ENCODE data around the gene SRGAP3.

SRGAP3 gene

DNA sequence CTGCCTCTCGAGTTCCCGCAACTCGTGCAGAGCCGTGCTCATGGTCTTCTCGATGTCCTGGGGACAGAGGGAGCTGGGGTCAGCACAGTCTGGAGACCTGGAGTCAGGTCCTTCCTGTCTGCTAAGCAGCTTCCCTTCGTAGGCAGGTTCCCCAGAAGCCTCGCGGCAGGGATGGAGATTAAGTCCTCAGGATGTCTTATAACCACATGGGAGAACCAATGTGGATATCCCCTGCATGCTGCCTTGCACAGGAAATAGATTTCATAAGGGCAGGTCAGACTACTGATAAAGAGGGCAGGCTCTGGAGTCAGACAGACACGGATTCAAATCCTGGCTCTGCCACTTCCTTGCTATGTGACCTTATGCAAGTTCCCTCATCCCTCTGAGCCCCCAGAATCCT is 263.6 kb downstream of the SRGAP3 start:
- Histone ChIP-seq H3K9ac (ENCODE audit: low read length in 5 of 5) (no peak overlapping the region), H3K4me1 (ENCODE audit: control insufficient read depth in 5 of 5, insufficient read depth in 5 of 5, low read length in 5 of 5) (peaks cover 13 to 37% (median 32%) of the 10 kb centered on the region in 5 donors), H3K4me3 (ENCODE audit: low read depth in 1 of 5, low read length in 5 of 5) (no peak overlapping the region), H3K36me3 (ENCODE audit: control insufficient read depth in 5 of 5, insufficient read depth in 5 of 5, low read length in 5 of 5) (no peaks in the 10 kb centered on the region), H3K27me3 (ENCODE audit: control insufficient read depth in 5 of 5, insufficient read depth in 4 of 5, low read length in 5 of 5) (no peaks in the 10 kb centered on the region), H3K27ac (ENCODE audit: low read depth, low read length) (no peak overlapping the region), H3K9me3 (ENCODE audit: control insufficient read depth in 5 of 5, low read length in 5 of 5) (no peaks in the 10 kb centered on the region)

- no peaks in the 10 kb centered on the region for H3K9me3 ChIP-seq (ENCODE audit: control insufficient read depth in 5 of 5, low read length in 5 of 5)
- H3K27ac ChIP-seq (ENCODE audit: low read depth, low read length), result no peak overlapping the region
- H3K36me3 ChIP-seq (ENCODE audit: control insufficient read depth in 5 of 5, insufficient read depth in 5 of 5, low read length in 5 of 5), result no peaks in the 10 kb centered on the region
- H3K4me3 ChIP-seq (ENCODE audit: low read depth in 1 of 5, low read length in 5 of 5), result no peak overlapping the region
- peaks cover 16 to 42% (median 34%) of the 10 kb centered on the region in 5 donors for H3K4me1 ChIP-seq (ENCODE audit: control insufficient read depth in 5 of 5, insufficient read depth in 5 of 5, low read length in 5 of 5)
- no peaks in the 10 kb centered on the region for H3K27me3 ChIP-seq (ENCODE audit: control insufficient read depth in 5 of 5, insufficient read depth in 4 of 5, low read length in 5 of 5)
- no peak overlapping the region for H3K9ac ChIP-seq (ENCODE audit: low read length in 5 of 5)
These were observed 264.0 kb downstream of the SRGAP3 start for GRCh38 chr3:8985411-8985831.

GRCh38 chr3:8984526-8984925 is 264.9 kb downstream of the SRGAP3 start:
- no peaks in the 10 kb centered on the region for H3K27me3 ChIP-seq (ENCODE audit: control insufficient read depth in 5 of 5, insufficient read depth in 4 of 5, low read length in 5 of 5)
- no peaks in the 10 kb centered on the region for H3K9me3 ChIP-seq (ENCODE audit: control insufficient read depth in 5 of 5, low read length in 5 of 5)
- no peak overlapping the region for H3K27ac ChIP-seq (ENCODE audit: low read depth, low read length)
- peaks cover 16 to 46% (median 38%) of the 10 kb centered on the region in 5 donors for H3K4me1 ChIP-seq (ENCODE audit: control insufficient read depth in 5 of 5, insufficient read depth in 5 of 5, low read length in 5 of 5)
- H3K36me3 ChIP-seq (ENCODE audit: control insufficient read depth in 5 of 5, insufficient read depth in 5 of 5, low read length in 5 of 5), result no peaks in the 10 kb centered on the region
- no peak overlapping the region for H3K9ac ChIP-seq (ENCODE audit: low read length in 5 of 5)
- no peak overlapping the region for H3K4me3 ChIP-seq (ENCODE audit: low read depth in 1 of 5, low read length in 5 of 5)

DNA sequence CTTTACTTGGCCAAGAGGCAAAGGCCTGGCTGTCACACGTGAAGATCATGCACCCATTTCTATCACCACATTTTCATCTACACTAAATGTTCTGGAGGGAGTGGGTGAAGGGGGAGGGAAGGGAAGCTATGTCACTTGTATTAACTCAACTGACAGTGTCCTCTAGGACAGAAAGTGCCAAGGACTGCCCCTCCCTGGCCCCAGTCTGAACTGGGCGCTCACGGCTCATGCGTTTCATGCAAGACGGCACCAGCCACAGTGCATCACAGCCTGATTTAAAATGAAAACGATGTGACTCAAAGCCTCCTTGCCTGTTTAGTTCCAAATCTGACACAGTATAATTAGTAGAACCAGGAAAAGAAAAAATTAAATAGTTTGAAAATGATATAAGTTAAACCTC is 265.4 kb downstream of the SRGAP3 start:
- Histone ChIP-seq H3K9ac (ENCODE audit: low read length in 5 of 5) (no peak overlapping the region), H3K4me3 (ENCODE audit: low read depth in 1 of 5, low read length in 5 of 5) (no peak overlapping the region), H3K4me1 (ENCODE audit: control insufficient read depth in 5 of 5, insufficient read depth in 5 of 5, low read length in 5 of 5) (peaks cover 16 to 46% (median 38%) of the 10 kb centered on the region in 5 donors), H3K36me3 (ENCODE audit: control insufficient read depth in 5 of 5, insufficient read depth in 5 of 5, low read length in 5 of 5) (no peaks in the 10 kb centered on the region), H3K27me3 (ENCODE audit: control insufficient read depth in 5 of 5, insufficient read depth in 4 of 5, low read length in 5 of 5) (no peaks in the 10 kb centered on the region), H3K9me3 (ENCODE audit: control insufficient read depth in 5 of 5, low read length in 5 of 5) (peaks cover 0 to 3% (median 0%) of the 10 kb centered on the region in 5 donors), H3K27ac (ENCODE audit: low read depth, low read length) (no peak overlapping the region)

GRCh38 chr3:8983591-8983990 is 265.9 kb downstream of the SRGAP3 start:
- peaks cover 0 to 6% (median 0%) of the 10 kb centered on the region in 5 donors for H3K9me3 ChIP-seq (ENCODE audit: control insufficient read depth in 5 of 5, low read length in 5 of 5)

GRCh38 chr3:8983026-8983425 is 266.4 kb downstream of the SRGAP3 start:
- Histone ChIP-seq H3K9ac (ENCODE audit: low read length in 5 of 5) (no peak overlapping the region), H3K4me1 (ENCODE audit: control insufficient read depth in 5 of 5, insufficient read depth in 5 of 5, low read length in 5 of 5) (peaks cover 16 to 38% (median 34%) of the 10 kb centered on the region in 5 donors), H3K9me3 (ENCODE audit: control insufficient read depth in 5 of 5, low read length in 5 of 5) (peaks cover 0 to 6% (median 0%) of the 10 kb centered on the region in 5 donors), H3K4me3 (ENCODE audit: low read depth in 1 of 5, low read length in 5 of 5) (no peak overlapping the region), H3K27ac (ENCODE audit: low read depth, low read length) (peak overlapping the region; percentile 98), H3K27me3 (ENCODE audit: control insufficient read depth in 5 of 5, insufficient read depth in 4 of 5, low read length in 5 of 5) (no peaks in the 10 kb centered on the region), H3K36me3 (ENCODE audit: control insufficient read depth in 5 of 5, insufficient read depth in 5 of 5, low read length in 5 of 5) (no peaks in the 10 kb centered on the region)

More at GRCh38 chr3:8983591-8983990, 265.9 kb downstream of the SRGAP3 start:
- H3K27ac ChIP-seq (ENCODE audit: low read depth, low read length), result no peak overlapping the region
- H3K4me3 ChIP-seq (ENCODE audit: low read depth in 1 of 5, low read length in 5 of 5), result no peak overlapping the region
- no peak overlapping the region for H3K9ac ChIP-seq (ENCODE audit: low read length in 5 of 5)
- no peaks in the 10 kb centered on the region for H3K36me3 ChIP-seq (ENCODE audit: control insufficient read depth in 5 of 5, insufficient read depth in 5 of 5, low read length in 5 of 5)
- no peaks in the 10 kb centered on the region for H3K27me3 ChIP-seq (ENCODE audit: control insufficient read depth in 5 of 5, insufficient read depth in 4 of 5, low read length in 5 of 5)
- peaks cover 16 to 44% (median 38%) of the 10 kb centered on the region in 5 donors for H3K4me1 ChIP-seq (ENCODE audit: control insufficient read depth in 5 of 5, insufficient read depth in 5 of 5, low read length in 5 of 5)

- Histone ChIP-seq H3K27ac (ENCODE audit: low read depth, low read length) (peak overlapping the region; percentile 98), H3K27me3 (ENCODE audit: control insufficient read depth in 5 of 5, insufficient read depth in 4 of 5, low read length in 5 of 5) (no peaks in the 10 kb centered on the region), H3K9ac (ENCODE audit: low read length in 5 of 5) (peak overlapping the region in 1 of 5 donors; percentile 3), H3K36me3 (ENCODE audit: control insufficient read depth in 5 of 5, insufficient read depth in 5 of 5, low read length in 5 of 5) (no peaks in the 10 kb centered on the region), H3K9me3 (ENCODE audit: control insufficient read depth in 5 of 5, low read length in 5 of 5) (peaks cover 0 to 6% (median 0%) of the 10 kb centered on the region in 5 donors), H3K4me3 (ENCODE audit: low read depth in 1 of 5, low read length in 5 of 5) (no peak overlapping the region), H3K4me1 (ENCODE audit: control insufficient read depth in 5 of 5, insufficient read depth in 5 of 5, low read length in 5 of 5) (peaks cover 16 to 33% (median 29%) of the 10 kb centered on the region in 5 donors)
These were observed 266.9 kb downstream of the SRGAP3 start for GRCh38 chr3:8982509-8982908.

DNA sequence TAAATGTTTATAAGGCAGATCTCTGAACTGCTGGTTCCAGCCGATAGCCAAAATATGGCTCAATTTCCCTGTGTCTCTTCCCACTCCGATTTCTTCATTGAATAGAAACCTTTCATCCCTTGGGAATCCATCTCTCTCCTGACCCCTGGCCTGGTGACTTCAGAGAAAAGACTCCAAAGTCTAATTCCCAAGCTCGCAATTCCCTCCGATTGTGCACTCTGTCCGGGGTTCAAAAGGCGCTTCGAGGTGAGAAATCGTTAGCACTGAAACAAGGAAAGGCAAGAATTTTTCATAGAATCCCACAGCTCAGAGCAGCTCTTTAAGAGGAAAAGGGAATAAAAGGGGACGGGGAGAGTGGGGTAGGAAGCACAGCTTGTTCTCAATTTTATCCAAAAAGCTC is 267.7 kb downstream of the SRGAP3 start:
- Histone ChIP-seq H3K27ac (ENCODE audit: low read depth, low read length) (peak overlapping the region; percentile 98), H3K9ac (ENCODE audit: low read length in 5 of 5) (peak overlapping the region in 4 of 5 donors; percentile 27 to 66 (median 49)), H3K36me3 (ENCODE audit: control insufficient read depth in 5 of 5, insufficient read depth in 5 of 5, low read length in 5 of 5) (no peaks in the 10 kb centered on the region), H3K4me1 (ENCODE audit: control insufficient read depth in 5 of 5, insufficient read depth in 5 of 5, low read length in 5 of 5) (peaks cover 16 to 33% (median 26%) of the 10 kb centered on the region in 5 donors), H3K4me3 (ENCODE audit: low read depth in 1 of 5, low read length in 5 of 5) (no peak overlapping the region), H3K27me3 (ENCODE audit: control insufficient read depth in 5 of 5, insufficient read depth in 4 of 5, low read length in 5 of 5) (peaks cover 0 to 2% (median 0%) of the 10 kb centered on the region in 5 donors), H3K9me3 (ENCODE audit: control insufficient read depth in 5 of 5, low read length in 5 of 5) (peaks cover 0 to 6% (median 0%) of the 10 kb centered on the region in 5 donors)

- Histone ChIP-seq H3K4me1 (ENCODE audit: control insufficient read depth in 5 of 5, insufficient read depth in 5 of 5, low read length in 5 of 5) (peaks cover 16 to 33% (median 26%) of the 10 kb centered on the region in 5 donors), H3K36me3 (ENCODE audit: control insufficient read depth in 5 of 5, insufficient read depth in 5 of 5, low read length in 5 of 5) (no peaks in the 10 kb centered on the region), H3K4me3 (ENCODE audit: low read depth in 1 of 5, low read length in 5 of 5) (no peak overlapping the region), H3K9ac (ENCODE audit: low read length in 5 of 5) (peak overlapping the region; percentile 27 to 66 (median 41)), H3K9me3 (ENCODE audit: control insufficient read depth in 5 of 5, low read length in 5 of 5) (peaks cover 0 to 6% (median 0%) of the 10 kb centered on the region in 5 donors), H3K27me3 (ENCODE audit: control insufficient read depth in 5 of 5, insufficient read depth in 4 of 5, low read length in 5 of 5) (peaks cover 0 to 2% (median 0%) of the 10 kb centered on the region in 5 donors), H3K27ac (ENCODE audit: low read depth, low read length) (peak overlapping the region; percentile 98)
These were observed 268.1 kb downstream of the SRGAP3 start for GRCh38 chr3:8981296-8981695.

DNA sequence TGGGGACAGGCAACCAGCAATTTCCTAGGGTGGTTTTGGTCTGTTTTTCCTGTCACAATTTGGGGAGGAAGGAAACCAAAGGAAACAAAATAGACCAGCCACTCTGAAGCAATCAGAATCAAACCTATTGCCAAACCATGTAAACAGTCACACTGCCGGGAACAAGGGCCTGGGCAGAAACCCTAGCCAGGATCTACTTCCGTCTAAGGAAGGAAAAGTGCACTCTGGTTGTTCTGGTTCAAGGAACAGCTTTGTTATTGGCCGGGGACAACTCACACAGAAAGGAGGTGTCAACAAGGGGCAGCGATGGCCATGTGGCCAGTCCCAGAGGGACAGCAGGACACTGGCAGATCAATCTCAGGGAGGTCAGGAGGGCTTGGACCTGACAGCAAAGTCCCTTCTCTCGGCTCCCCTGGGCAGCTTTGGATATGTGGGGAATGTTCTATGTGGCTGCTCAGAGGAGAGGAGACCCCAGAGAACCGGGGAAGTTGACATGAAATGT is 268.6 kb downstream of the SRGAP3 start:
- no peak overlapping the region for H3K4me3 ChIP-seq (ENCODE audit: low read depth in 1 of 5, low read length in 5 of 5)
- no peaks in the 10 kb centered on the region for H3K36me3 ChIP-seq (ENCODE audit: control insufficient read depth in 5 of 5, insufficient read depth in 5 of 5, low read length in 5 of 5)
- H3K27me3 ChIP-seq (ENCODE audit: control insufficient read depth in 5 of 5, insufficient read depth in 4 of 5, low read length in 5 of 5), result peaks cover 0 to 2% (median 0%) of the 10 kb centered on the region in 5 donors
- peak overlapping the region; percentile 98 for H3K27ac ChIP-seq (ENCODE audit: low read depth, low read length)
- H3K9me3 ChIP-seq (ENCODE audit: control insufficient read depth in 5 of 5, low read length in 5 of 5), result peaks cover 0 to 6% (median 0%) of the 10 kb centered on the region in 5 donors
- H3K9ac ChIP-seq (ENCODE audit: low read length in 5 of 5), result peak overlapping the region; percentile 27 to 66 (median 41)
- peaks cover 16 to 34% (median 28%) of the 10 kb centered on the region in 5 donors for H3K4me1 ChIP-seq (ENCODE audit: control insufficient read depth in 5 of 5, insufficient read depth in 5 of 5, low read length in 5 of 5)
